H1 (cell line): Measurements from ENCODE around the gene NEMF. TPM values are rescaled to one million over a fixed set of nuclear protein-coding genes. Genes with fewer than 3 reads are reported as not detected.

Experiments used
- CTCF ChIA-PET: fragments of 300-600 bp; sonication (Branson Sonifier 250); formaldehyde crosslinking; loops from one replicate; lab custom pipeline; 2021; ENCODE audit not compliant: partially characterized antibody; lab: Charles Lee
- POLR2A ChIA-PET: fragments of 300-600 bp; sonication (Branson Sonifier 250); formaldehyde crosslinking; loops from one replicate; lab custom pipeline; 2021; ENCODE audit warnings: inconsistent platforms; ENCODE audit not compliant: partially characterized antibody; lab: Charles Lee
- DNase-seq, 2 experiments: peaks; one replicate each; pipeline versions ENCODE4 v3.0.0 to v3.0.0-alpha.2; 2010 to 2022; ENCODE audit warnings: low spot score in 2 of 2, low read depth in 1 of 2, mixed read lengths in 1 of 2
- FAIRE-seq: peaks from 2 replicates; lab custom pipeline; 2011; peaks lifted over from hg19 to GRCh38; lab: Jason Lieb, UNC
- H2AFZ ChIP-seq: 2 replicates; pipeline ENCODE4 v1.8.1; 2012; ENCODE audit warnings: low read length, inconsistent platforms
- H2AK5ac ChIP-seq: 2 replicates; pipeline ENCODE4 v1.6.1; 2013; ENCODE audit warnings: low read depth, low read length
- H2BK120ac ChIP-seq: replicated peaks from 2 replicates; pipeline ENCODE3; 2013; ENCODE audit warnings: low read depth, low read length, inconsistent platforms
- H2BK12ac ChIP-seq: 2 replicates; pipeline ENCODE4 v1.6.1; 2013; ENCODE audit warnings: low read depth, low read length
- H2BK15ac ChIP-seq: 2 replicates; pipeline ENCODE4 v1.6.1; 2013; ENCODE audit warnings: low read length
- H2BK20ac ChIP-seq: 2 replicates; pipeline ENCODE4 v1.6.1; 2013; ENCODE audit warnings: low read length
- H2BK5ac ChIP-seq: 2 replicates; pipeline ENCODE4 v1.6.1; 2013; ENCODE audit warnings: low read depth, low read length
- H3K14ac ChIP-seq: 2 replicates; pipeline ENCODE4 v1.6.1; 2013; ENCODE audit warnings: inconsistent platforms; ENCODE audit not compliant: insufficient read length
- H3K18ac ChIP-seq: 2 replicates; pipeline ENCODE4 v1.6.1; 2013; ENCODE audit warnings: low read length; ENCODE audit errors: extremely low read depth
- H3K23ac ChIP-seq: 2 replicates; pipeline ENCODE4 v1.6.1; 2013; ENCODE audit warnings: inconsistent platforms; ENCODE audit not compliant: insufficient read length
- H3K23me2 ChIP-seq: 2 replicates; pipeline ENCODE4 v1.6.1; 2013; ENCODE audit warnings: low read depth, low read length
- H3K27ac ChIP-seq: 2 replicates; pipeline ENCODE4 v1.6.1; 2011; ENCODE audit warnings: low read depth, low read length, inconsistent platforms
- H3K27me3 ChIP-seq, 4 experiments: replicated peaks in 1 of 4; 1 replicate in 1 of 4; 2 replicates in 3 of 4; pipeline versions ENCODE4 v1.6.1 to v1.8.1; 2011 to 2013; ENCODE audit warnings: low read length in 3 of 4, mild to moderate bottlenecking in 3 of 4, inconsistent platforms in 2 of 4, mixed read lengths in 2 of 4, moderate library complexity in 1 of 4; ENCODE audit not compliant: control insufficient read depth in 3 of 4, insufficient read depth in 3 of 4; ENCODE audit errors: extremely low read depth in 1 of 4
- H3K36me3 ChIP-seq, 4 experiments: 2 replicates each; pipeline versions ENCODE4 v1.6.1 to v1.8.1; 2011 to 2013; ENCODE audit warnings: mild to moderate bottlenecking in 4 of 4, low read length in 3 of 4, moderate library complexity in 2 of 4, control low read depth in 1 of 4, inconsistent platforms in 1 of 4; ENCODE audit not compliant: insufficient read depth in 4 of 4, control insufficient read depth in 2 of 4
- H3K4ac ChIP-seq: replicated peaks from 2 replicates; pipeline ENCODE3; 2013; ENCODE audit warnings: low read length, low read depth, mixed read lengths, inconsistent platforms; ENCODE audit not compliant: insufficient read length
- H3K4me1 ChIP-seq, 4 experiments: replicated peaks in 1 of 4; 1 replicate in 1 of 4; 2 replicates in 3 of 4; pipeline versions ENCODE4 v1.6.1 to v1.8.1; 2011 to 2013; ENCODE audit warnings: low read length in 3 of 4, inconsistent platforms in 2 of 4, mixed read lengths in 1 of 4; ENCODE audit not compliant: insufficient read depth in 4 of 4, control insufficient read depth in 3 of 4
- H3K4me2 ChIP-seq, 2 experiments: 2 replicates each; pipeline versions ENCODE4 v1.6.1 to v1.8.1; 2011 to 2013; ENCODE audit warnings: low read depth in 2 of 2, low read length in 2 of 2, control low read depth in 1 of 2, inconsistent platforms in 1 of 2, mild to moderate bottlenecking in 1 of 2; ENCODE audit not compliant: insufficient read depth in 1 of 2
- H3K4me3 ChIP-seq, 4 experiments: fragments of 200-600, 300-600 bp in 1 of 4; sonication (generic), shearing (Covaris generic), sonication (Bioruptor Twin) in 1 of 4; 2 replicates each; pipeline versions ENCODE4 v1.5.1 to v1.8.1; 2011 to 2016; ENCODE audit warnings: low read length in 4 of 4, low read depth in 3 of 4, control low read depth in 2 of 4, inconsistent platforms in 2 of 4, mild to moderate bottlenecking in 2 of 4, mixed read lengths in 1 of 4, moderate library complexity in 1 of 4; ENCODE audit not compliant: insufficient read depth in 2 of 4; ENCODE audit errors: extremely low read depth in 1 of 4
- H3K56ac ChIP-seq: replicated peaks from 2 replicates; pipeline ENCODE3; 2013; ENCODE audit warnings: low read depth, mild to moderate bottlenecking, mixed read lengths, low read length, inconsistent platforms; ENCODE audit not compliant: insufficient read length
- H3K79me1 ChIP-seq: 2 replicates; pipeline ENCODE4 v1.6.1; 2013; ENCODE audit warnings: low read depth, low read length, control low read depth
- H3K79me2 ChIP-seq, 2 experiments: 2 replicates each; pipeline versions ENCODE4 v1.6.1 to v1.8.1; 2012 to 2013; ENCODE audit warnings: low read length in 2 of 2, mild to moderate bottlenecking in 2 of 2, inconsistent platforms in 1 of 2; ENCODE audit not compliant: insufficient read depth in 2 of 2, control insufficient read depth in 1 of 2
- H3K9ac ChIP-seq, 4 experiments: replicated peaks in 1 of 4; 1 replicate in 1 of 4; 2 replicates in 3 of 4; pipeline versions ENCODE4 v1.6.1 to v1.8.1; 2011 to 2013; ENCODE audit warnings: low read depth in 3 of 4, low read length in 3 of 4, control low read depth in 2 of 4, mild to moderate bottlenecking in 2 of 4, moderate library complexity in 2 of 4, inconsistent platforms in 1 of 4; ENCODE audit errors: extremely low read depth in 1 of 4
- H3K9me3 ChIP-seq, 2 experiments: 2 replicates each; pipeline versions ENCODE4 v1.6.1 to v1.8.1; 2012 to 2013; ENCODE audit warnings: mild to moderate bottlenecking in 2 of 2, moderate library complexity in 2 of 2, control low read depth in 1 of 2, inconsistent platforms in 1 of 2, low read depth in 1 of 2, low read length in 1 of 2, mixed read lengths in 1 of 2; ENCODE audit not compliant: insufficient read depth in 2 of 2
- H4K20me1 ChIP-seq, 2 experiments: replicated peaks in 1 of 2; 2 replicates each; pipeline versions ENCODE3 to v1.8.1; 2011 to 2013; ENCODE audit warnings: inconsistent platforms in 2 of 2, low read length in 2 of 2, mild to moderate bottlenecking in 1 of 2; ENCODE audit not compliant: insufficient read depth in 2 of 2, control insufficient read depth in 1 of 2
- H4K5ac ChIP-seq: 2 replicates; pipeline ENCODE4 v1.6.1; 2013; ENCODE audit warnings: low read length, low read depth, mixed read lengths, inconsistent platforms; ENCODE audit not compliant: insufficient read length
- H4K8ac ChIP-seq: 2 replicates; pipeline ENCODE4 v1.8.0; 2013; ENCODE audit warnings: mild to moderate bottlenecking, moderate library complexity, low read length, inconsistent platforms; ENCODE audit not compliant: insufficient read depth; ENCODE audit errors: extremely low read depth
- H4K91ac ChIP-seq: replicated peaks from 2 replicates; pipeline ENCODE3; 2013; ENCODE audit warnings: low read length, mixed read lengths, inconsistent platforms; ENCODE audit not compliant: insufficient read length
- BCL11A ChIP-seq, 2 experiments: IDR thresholded peaks; one replicate each; pipeline ENCODE4 v1.6.1; 2011; ENCODE audit warnings: low read depth in 2 of 2, low read length in 2 of 2, mild to moderate bottlenecking in 2 of 2
- CHD1 ChIP-seq: IDR thresholded peaks from 2 replicates; pipeline ENCODE4 v1.6.1; 2012; ENCODE audit warnings: low read depth, low read length, improper control_type of control experiment
- CTCF ChIP-seq, 3 experiments: IDR thresholded peaks; 1 replicate in 2 of 3; 2 replicates in 1 of 3; pipeline versions ENCODE4 v1.5.1 to v1.6.1; 2011; ENCODE audit warnings: low read length in 3 of 3, mild to moderate bottlenecking in 3 of 3, inconsistent platforms in 2 of 3, low read depth in 1 of 3, moderate library complexity in 1 of 3; ENCODE audit not compliant: insufficient read depth in 1 of 3; ENCODE audit errors: control extremely low read depth in 1 of 3
- FOSL1 ChIP-seq: IDR thresholded peaks from 2 replicates; pipeline ENCODE4 v1.6.1; 2011; ENCODE audit warnings: mild to moderate bottlenecking, low read depth, low read length, moderate library complexity; ENCODE audit not compliant: insufficient read depth
- GTF2F1 ChIP-seq: IDR thresholded peaks from 2 replicates; pipeline ENCODE4 v1.6.1; 2012; ENCODE audit warnings: low read depth, low read length, improper control_type of control experiment, borderline replicate concordance
- JUND ChIP-seq: IDR thresholded peaks from 2 replicates; pipeline ENCODE4 v1.6.1; 2011; ENCODE audit warnings: mild to moderate bottlenecking, improper control_type of control experiment, low read length
- KDM1A ChIP-seq: fragments of 200-600, 300-600 bp; sonication (generic); IDR thresholded peaks from 2 replicates; pipeline ENCODE4 v1.7.1; 2016; ENCODE audit warnings: mild to moderate bottlenecking, low read length, borderline replicate concordance
- SP1 ChIP-seq: IDR thresholded peaks from 2 replicates; pipeline ENCODE4 v1.6.1; 2011; ENCODE audit warnings: low read depth, low read length
- USF2 ChIP-seq: IDR thresholded peaks from 2 replicates; pipeline ENCODE4 v1.6.1; 2011; ENCODE audit warnings: low read length, improper control_type of control experiment
- YY1 ChIP-seq: IDR thresholded peaks from 2 replicates; pipeline ENCODE4 v1.6.1; 2011; ENCODE audit warnings: low read depth, mild to moderate bottlenecking, low read length
- WGBS, 2 experiments: shearing (Covaris generic) in 1 of 2; methylation state at CpG; one replicate each; pipeline versions ENCODE4 v1.1.6 to v1.1.7; 2013 to 2015; ENCODE audit warnings: low lambda C conversion rate in 2 of 2, mixed read lengths in 2 of 2, inconsistent platforms in 1 of 2, low coverage in 1 of 2, missing lambda C conversion rate in 1 of 2; ENCODE audit not compliant: insufficient replicate concordance in 2 of 2, insufficient coverage in 1 of 2, insufficient read length in 1 of 2; ENCODE audit errors: extremely low coverage in 1 of 2, missing lambda C conversion rate in 1 of 2; 5-methylcytosine and 5-hydroxymethylcytosine counted together
- polyA plus RNA-seq, 7 experiments: library from polyadenylated mRNA; depleted of rRNA in 3 of 7; stranded (reverse) in 5 of 7; unstranded in 2 of 7; fragments of >200 nt in 5 of 7; fragments of 200-250 nt in 2 of 7; gene quantifications; 1 replicate in 5 of 7; 2 replicates in 1 of 7; 4 replicates in 1 of 7; pipeline versions ENCODE4 v1.2.1 to v1.2.3, GENCODE V29; 2011 to 2013; ENCODE audit warnings: missing spikeins in 2 of 7, mixed read lengths in 2 of 7
- total RNA-seq: library from RNA; stranded (reverse); fragmentation: NEBNext Ultra II Directional; extraction: Animal tissue kit (Norgen Biotek cat#: 25700); gene quantifications from 2 replicates; pipeline ENCODE4 v1.2.1, GENCODE V29; 2021
- TF ChIP-seq, protein P1 (sequence below): IDR thresholded peaks from 2 replicates; pipeline ENCODE4 v1.6.1; 2012; ENCODE audit warnings: inconsistent platforms

The NEMF gene
- total and polyA plus RNA-seq, 2 of the 8 experiments (the other 6 are each of a cell fraction or from before 2014, with no cell fraction given), result 8.3 to 45.5 TPM

GRCh38 chr14:49870908-49871307 lies 18.3 kb upstream of the NEMF start:
- H2BK120ac ChIP-seq, result no peak overlapping the region
- no peak overlapping the region for H4K91ac ChIP-seq
- no peak overlapping the region for H2BK5ac ChIP-seq
- CTCF ChIA-PET, result interaction anchor here (1.1 to 3.2 kb wide), 3 partner anchors 9 to 57 kb away, joined by 3 to 12 read pairs (median 10); no protein-coding TSS in a partner anchor
- H3K79me2 ChIP-seq, result no peaks in the 10 kb centered on the region
- no peak overlapping the region for H3K27ac ChIP-seq
- H3K4me3 ChIP-seq, result no peak overlapping the region
- H3K4me1 ChIP-seq, result peaks cover 0 to 3% (median 0%) of the 10 kb centered on the region in 4 experiments; a peak in 2 of 7 replicates
- no peak overlapping the region for H3K23ac ChIP-seq
- no peaks in the 10 kb centered on the region for H3K79me1 ChIP-seq
- 87% methylated on average over 6 of the region's 6 CpGs; no CpG with 5 or more reads in 1 of the 2 experiments for WGBS, 2 experiments
- H3K4ac ChIP-seq, result no peak overlapping the region
- no peak for DNase-seq
- H3K27me3 ChIP-seq, result no peaks in the 10 kb centered on the region
- no peak for FAIRE-seq
- no peak overlapping the region for H3K56ac ChIP-seq
- no peak overlapping the region for H2BK15ac ChIP-seq
- no peaks in the 10 kb centered on the region for H3K9me3 ChIP-seq
- H2AFZ ChIP-seq, result no peak overlapping the region
- H3K36me3 ChIP-seq, result no peaks in the 10 kb centered on the region
- H4K20me1 ChIP-seq, result no peaks in the 10 kb centered on the region
- no peak overlapping the region for H4K5ac ChIP-seq
- H3K4me2 ChIP-seq, result no peak overlapping the region
- H2BK12ac ChIP-seq, result no peak overlapping the region
- H3K18ac ChIP-seq, result no peak overlapping the region
- H3K9ac ChIP-seq, result no peak overlapping the region
- no peak overlapping the region for H3K14ac ChIP-seq
- H2BK20ac ChIP-seq, result no peak overlapping the region
- peaks cover 3% of the 10 kb centered on the region; the same call in 1 of the 2 replicates for H3K23me2 ChIP-seq
- H2AK5ac ChIP-seq, result no peak overlapping the region
- H4K8ac ChIP-seq, result no peak overlapping the region
- POLR2A ChIA-PET, result no interaction called here
- TF ChIP-seq GTF2F1 (no peak), SP1 (no peak), USF2 (no peak), BCL11A (IDR thresholded peaks at IDR 0.05; ENCODE audit: low read depth in 2 of 2, low read length in 2 of 2) (no peak), CTCF (IDR thresholded peaks at IDR 0.05; ENCODE audit: control extremely low read depth in 1 of 3, insufficient read depth in 1 of 3, low read depth in 1 of 3, low read length in 3 of 3) (no peak), FOSL1 (no peak), YY1 (no peak), KDM1A (no peak), CHD1 (no peak), JUND (no peak)
- TF ChIP-seq, protein P1, sequence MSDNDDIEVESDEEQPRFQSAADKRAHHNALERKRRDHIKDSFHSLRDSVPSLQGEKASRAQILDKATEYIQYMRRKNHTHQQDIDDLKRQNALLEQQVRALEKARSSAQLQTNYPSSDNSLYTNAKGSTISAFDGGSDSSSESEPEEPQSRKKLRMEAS, result no peak
